Activated CD8-positive, alpha-beta memory T cell treated with anti-CD3 and anti-CD28 coated beads, Interleukin-2, amount 50 U/mL, for 48 hours (primary cell): Measurements from ENCODE around the gene EIF3B.
A peak's percentile ranks its signal among the peaks of the same experiment; 100 is the strongest.
"Not testable (repeated sequence)": the region's sequence is repeated elsewhere in the genome, so short reads cannot be mapped to it uniquely, and the experiment has no call there.

Experiments
- DNase-seq: peaks from one replicate; pipeline ENCODE4 v3.0.0-alpha.2; 2020

The EIF3B gene

GRCh38 chr7:2403718-2404648 is 49.4 kb downstream of the EIF3B start:
- DNase-seq = peak; percentile 75

- DNase-seq = no peak
These were observed 50.1 kb downstream of the EIF3B start for GRCh38 chr7:2404714-2405119.

- no peak for DNase-seq
These were observed 50.6 kb downstream of the EIF3B start for GRCh38 chr7:2405201-2405600.

GRCh38 chr7:2405601-2406345 is 51.1 kb downstream of the EIF3B start:
- DNase-seq = peak; percentile 79

GRCh38 chr7:2409745-2410414 is 55.3 kb downstream of the EIF3B start:
- DNase-seq = no peak

GRCh38 chr7:2411049-2411448 is 56.4 kb downstream of the EIF3B start:
- DNase-seq = no peak

- DNase-seq = no peak
These were observed 57.4 kb downstream of the EIF3B start for GRCh38 chr7:2411815-2412586.

GRCh38 chr7:2412587-2413201 is 58.1 kb downstream of the EIF3B start:
- no peak for DNase-seq

- DNase-seq = no peak
These were observed 61.4 kb downstream of the EIF3B start for GRCh38 chr7:2416063-2416462.

- no peak for DNase-seq
These were observed 62.0 kb downstream of the EIF3B start for GRCh38 chr7:2416650-2417049.

GRCh38 chr7:2417178-2417577 is 62.6 kb downstream of the EIF3B start:
- DNase-seq = not testable (repeated sequence)

- DNase-seq = peak; percentile 81
These were observed 63.4 kb downstream of the EIF3B start for GRCh38 chr7:2417981-2418481.

GRCh38 chr7:2420216-2420933 is 65.7 kb downstream of the EIF3B start:
- no peak for DNase-seq

GRCh38 chr7:2421943-2422310 is 67.3 kb downstream of the EIF3B start:
- DNase-seq = no peak

- DNase-seq = no peak
These were observed 71.1 kb downstream of the EIF3B start for GRCh38 chr7:2425749-2426148.
